Endothelial cell (in vitro differentiated cells): Measurements from ENCODE around the gene CCDC14. TPM values are rescaled to one million over a fixed set of nuclear protein-coding genes. Genes with fewer than 3 reads are reported as not detected.
"Not testable (repeated sequence)": the region's sequence is repeated elsewhere in the genome, so short reads cannot be mapped to it uniquely, and the experiment has no call there.

Experiments used
- DNase-seq: peaks from one replicate; pipeline ENCODE4 v3.0.0; 2021; ENCODE audit warnings: low spot score
- H3K27ac Mint-ChIP-seq: one replicate; pipeline ENCODE4 v1.8.0; 2021; ENCODE audit warnings: mixed read lengths, inconsistent platforms; ENCODE audit not compliant: unreplicated experiment
- H3K27me3 Mint-ChIP-seq: one replicate; pipeline ENCODE4 v1.8.0; 2021; ENCODE audit warnings: mild to moderate bottlenecking, moderate library complexity, mixed read lengths, inconsistent platforms; ENCODE audit not compliant: unreplicated experiment
- H3K36me3 Mint-ChIP-seq: one replicate; pipeline ENCODE4 v1.8.0; 2021; ENCODE audit warnings: mild to moderate bottlenecking, low read depth, mixed read lengths, inconsistent platforms; ENCODE audit not compliant: unreplicated experiment
- H3K4me1 Mint-ChIP-seq: one replicate; pipeline ENCODE4 v1.8.0; 2021; ENCODE audit warnings: mild to moderate bottlenecking, mixed read lengths, inconsistent platforms; ENCODE audit not compliant: unreplicated experiment
- H3K4me3 Mint-ChIP-seq: one replicate; pipeline ENCODE4 v1.8.0; 2021; ENCODE audit warnings: mild to moderate bottlenecking, mixed read lengths, inconsistent platforms; ENCODE audit not compliant: unreplicated experiment
- H3K9me3 Mint-ChIP-seq: one replicate; pipeline ENCODE4 v1.8.0; 2021; ENCODE audit warnings: mixed read lengths, inconsistent platforms; ENCODE audit not compliant: unreplicated experiment
- CTCF ChIP-seq: fragments of 200-600 bp; sonication (generic); IDR thresholded peaks from one replicate; pipeline ENCODE4 v1.5.0; 2021; ENCODE audit warnings: antibody characterized with exemption; ENCODE audit not compliant: unreplicated experiment
- long read RNA-seq: library from polyadenylated mRNA; unstranded; transcript quantifications from one replicate; pipeline ENCODE4 v2.0.0, GENCODE V29; 2020; ENCODE audit not compliant: unreplicated experiment
- total RNA-seq: library from RNA; stranded (reverse); fragmentation: NEBNext Ultra II Directional; extraction: Animal tissue kit (Norgen Biotek cat#: 25700); gene quantifications from one replicate; pipeline ENCODE4 v1.2.1, GENCODE V29; 2021; ENCODE audit not compliant: unreplicated experiment

CCDC14 gene
- total RNA-seq: 44.5 TPM
- long read RNA-seq, partial matches to known transcripts: 0 of 2 reads
- long read RNA-seq, other reads (novel, unspliced or antisense): 2 of 2 reads

GRCh38 chr3:123960781-123961507 is at the start of gene CCDC14:
Gene CCDC14, minus strand, starts transcription at chr3:123961229. Its CDS starts 56 bp downstream, at chr3:123961173.
- Mint-ChIP-seq H3K4me1 (peaks cover 6% of the 10 kb centered on the region), H3K27ac (peak within 1 kb of the TSS; percentile 93), H3K27me3 (peaks cover 5% of the 10 kb centered on the region), H3K4me3 (peak within 1 kb of the TSS; percentile 95), H3K36me3 (no peaks in the 10 kb centered on the region), H3K9me3 (no peaks in the 10 kb centered on the region)
- no peak for TF ChIP-seq CTCF
- DNase-seq: peak; percentile 95

- not testable (repeated sequence) for DNase-seq, H3K27me3 Mint-ChIP-seq, H3K4me1 Mint-ChIP-seq, H3K4me3 Mint-ChIP-seq, H3K9me3 Mint-ChIP-seq, H3K27ac Mint-ChIP-seq, H3K36me3 Mint-ChIP-seq
These were observed 47.3 kb upstream of the CCDC14 start for GRCh38 chr3:124008321-124008720.

- Mint-ChIP-seq H3K36me3 (no peaks in the 10 kb centered on the region), H3K9me3 (no peaks in the 10 kb centered on the region), H3K27me3 (no peaks in the 10 kb centered on the region), H3K27ac (no peak overlapping the region), H3K4me1 (no peaks in the 10 kb centered on the region), H3K4me3 (no peak overlapping the region)
- no peak for TF ChIP-seq CTCF
- DNase-seq: no peak
These were observed 46.2 kb upstream of the CCDC14 start for GRCh38 chr3:124007186-124007585.

GRCh38 chr3:124002405-124003079 is 41.5 kb upstream of the CCDC14 start:
- not testable (repeated sequence) for H3K27ac Mint-ChIP-seq, DNase-seq, H3K4me3 Mint-ChIP-seq, H3K9me3 Mint-ChIP-seq, H3K36me3 Mint-ChIP-seq, H3K27me3 Mint-ChIP-seq, H3K4me1 Mint-ChIP-seq

- H3K9me3 Mint-ChIP-seq, H3K27me3 Mint-ChIP-seq, H3K36me3 Mint-ChIP-seq, H3K27ac Mint-ChIP-seq, DNase-seq, H3K4me1 Mint-ChIP-seq, H3K4me3 Mint-ChIP-seq: not testable (repeated sequence)
These were observed 40.3 kb upstream of the CCDC14 start for GRCh38 chr3:124001366-124001765.

- Mint-ChIP-seq H3K27ac (no peak overlapping the region), H3K4me1 (no peaks in the 10 kb centered on the region), H3K4me3 (no peak overlapping the region), H3K9me3 (no peaks in the 10 kb centered on the region), H3K27me3 (no peaks in the 10 kb centered on the region), H3K36me3 (no peaks in the 10 kb centered on the region)
- no peak for DNase-seq
- TF ChIP-seq CTCF: no peak
These were observed 36.5 kb upstream of the CCDC14 start for GRCh38 chr3:123997543-123997942.
